Upper lobe of left lung (tissue), 4 donors: Measurements from ENCODE around the gene AAMP.

Source experiments
- EP300 ChIP-seq, 4 donors: sonication (generic); formaldehyde crosslinking; IDR thresholded peaks; one replicate each; pipeline ENCODE4 v1.5.1; 2017; ENCODE audit warnings: antibody characterized with exemption in 4 of 4, control low read depth in 2 of 4
- POLR2A ChIP-seq, 4 donors: fragments of 450-650 bp; IDR thresholded peaks; one replicate each; pipeline ENCODE4 v1.5.1; 2016 to 2017; ENCODE audit warnings: antibody characterized with exemption in 4 of 4, mild to moderate bottlenecking in 2 of 4
- TF ChIP-seq, protein P1 (sequence below), 6 experiments: fragments of 450-650 bp in 4 of 6; fragments of 200-600 bp in 2 of 6; sonication (generic) in 2 of 6; IDR thresholded peaks; one replicate each; pipeline ENCODE4 v1.5.1; 2016 to 2019; ENCODE audit warnings: antibody characterized with exemption in 6 of 6

DNA sequence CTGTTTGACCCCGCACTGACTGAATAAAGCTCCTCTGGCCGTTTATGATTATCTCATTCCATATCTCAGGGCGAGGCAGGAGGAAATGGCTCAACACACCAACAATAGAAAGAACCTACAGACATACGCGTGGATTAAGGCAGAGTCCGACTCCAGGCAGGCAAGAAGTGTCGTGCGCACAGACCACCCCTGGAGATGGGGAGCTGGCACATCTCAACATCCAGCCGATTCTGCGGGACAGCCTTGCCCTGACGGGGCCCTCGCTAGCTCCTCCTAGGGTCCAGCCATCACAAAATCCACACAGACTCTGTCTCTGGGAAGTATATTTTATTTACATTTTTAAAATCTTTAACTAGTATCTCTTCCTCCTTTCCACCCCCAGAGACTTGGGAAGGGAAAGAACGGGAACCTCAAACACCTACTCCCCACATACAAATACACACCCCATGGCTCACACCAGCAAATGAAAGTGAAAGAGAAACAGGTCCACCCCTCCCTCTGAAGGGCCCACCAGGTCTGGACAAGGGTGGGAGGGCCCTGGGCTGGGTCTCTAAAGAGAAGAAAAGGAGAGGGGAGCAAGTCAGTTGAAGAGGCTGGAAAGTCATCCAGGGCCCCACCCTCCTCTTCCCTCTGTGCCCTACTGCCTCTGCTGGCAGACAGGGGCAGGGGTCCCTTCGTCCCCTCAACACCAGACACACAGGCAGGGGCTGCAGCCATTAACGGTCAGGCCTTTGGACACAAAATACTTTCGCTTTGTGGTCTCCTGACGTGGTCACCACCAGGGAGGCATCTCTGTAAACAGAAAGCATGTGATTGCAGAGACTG lies 5.9 kb downstream of the AAMP start:
- no peak for TF ChIP-seq POLR2A (IDR thresholded peaks at IDR 0.05)
- TF ChIP-seq, protein P1, sequence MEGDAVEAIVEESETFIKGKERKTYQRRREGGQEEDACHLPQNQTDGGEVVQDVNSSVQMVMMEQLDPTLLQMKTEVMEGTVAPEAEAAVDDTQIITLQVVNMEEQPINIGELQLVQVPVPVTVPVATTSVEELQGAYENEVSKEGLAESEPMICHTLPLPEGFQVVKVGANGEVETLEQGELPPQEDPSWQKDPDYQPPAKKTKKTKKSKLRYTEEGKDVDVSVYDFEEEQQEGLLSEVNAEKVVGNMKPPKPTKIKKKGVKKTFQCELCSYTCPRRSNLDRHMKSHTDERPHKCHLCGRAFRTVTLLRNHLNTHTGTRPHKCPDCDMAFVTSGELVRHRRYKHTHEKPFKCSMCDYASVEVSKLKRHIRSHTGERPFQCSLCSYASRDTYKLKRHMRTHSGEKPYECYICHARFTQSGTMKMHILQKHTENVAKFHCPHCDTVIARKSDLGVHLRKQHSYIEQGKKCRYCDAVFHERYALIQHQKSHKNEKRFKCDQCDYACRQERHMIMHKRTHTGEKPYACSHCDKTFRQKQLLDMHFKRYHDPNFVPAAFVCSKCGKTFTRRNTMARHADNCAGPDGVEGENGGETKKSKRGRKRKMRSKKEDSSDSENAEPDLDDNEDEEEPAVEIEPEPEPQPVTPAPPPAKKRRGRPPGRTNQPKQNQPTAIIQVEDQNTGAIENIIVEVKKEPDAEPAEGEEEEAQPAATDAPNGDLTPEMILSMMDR (IDR thresholded peaks at IDR 0.05): no peak
- no peak for TF ChIP-seq EP300 (IDR thresholded peaks at IDR 0.05)
